NB4 (cell line): ENCODE data around the gene KIT.

ENCODE experiments used
- CTCF ChIP-seq: IDR thresholded peaks from one replicate; pipeline ENCODE4 v1.5.1; 2012; ENCODE audit warnings: low read depth, low read length
- POLR2A ChIP-seq: IDR thresholded peaks from 2 replicates; pipeline ENCODE4 v1.6.1; 2011; ENCODE audit warnings: mild to moderate bottlenecking; ENCODE audit not compliant: insufficient read length; ENCODE audit errors: extremely low read depth

- no peak for TF ChIP-seq CTCF
- TF ChIP-seq POLR2A = no peak
These were observed 66.1 kb downstream of the KIT start for GRCh38 chr4:54723820-54724219.
